ENCODE data around the gene SERPINB10.

The SERPINB10 gene

DNA sequence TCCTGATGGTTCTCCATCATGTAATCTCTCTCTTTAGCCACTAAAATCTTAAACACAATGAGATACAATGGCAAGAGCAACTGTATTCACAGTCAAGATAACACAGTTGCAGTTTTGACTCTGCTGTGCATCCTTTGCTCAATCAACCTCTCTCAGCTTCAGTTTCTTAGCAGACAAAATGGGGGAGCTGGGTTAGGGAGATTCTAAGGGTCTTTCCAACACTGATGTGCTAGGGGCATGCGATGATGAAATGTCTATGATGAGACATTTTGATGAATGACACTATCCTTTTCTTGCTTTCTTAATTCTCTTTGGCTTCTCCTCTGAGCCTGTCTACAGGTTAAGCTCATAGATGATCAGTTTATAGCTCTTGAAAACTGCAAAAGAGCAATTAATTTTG, 1.1 kb downstream of the SERPINB10 start:
- no peak for TF ChIP-seq ZNF70 (CRISPR knock-in tag; IDR thresholded peaks at IDR 0.05)
- TF ChIP-seq, protein P1, sequence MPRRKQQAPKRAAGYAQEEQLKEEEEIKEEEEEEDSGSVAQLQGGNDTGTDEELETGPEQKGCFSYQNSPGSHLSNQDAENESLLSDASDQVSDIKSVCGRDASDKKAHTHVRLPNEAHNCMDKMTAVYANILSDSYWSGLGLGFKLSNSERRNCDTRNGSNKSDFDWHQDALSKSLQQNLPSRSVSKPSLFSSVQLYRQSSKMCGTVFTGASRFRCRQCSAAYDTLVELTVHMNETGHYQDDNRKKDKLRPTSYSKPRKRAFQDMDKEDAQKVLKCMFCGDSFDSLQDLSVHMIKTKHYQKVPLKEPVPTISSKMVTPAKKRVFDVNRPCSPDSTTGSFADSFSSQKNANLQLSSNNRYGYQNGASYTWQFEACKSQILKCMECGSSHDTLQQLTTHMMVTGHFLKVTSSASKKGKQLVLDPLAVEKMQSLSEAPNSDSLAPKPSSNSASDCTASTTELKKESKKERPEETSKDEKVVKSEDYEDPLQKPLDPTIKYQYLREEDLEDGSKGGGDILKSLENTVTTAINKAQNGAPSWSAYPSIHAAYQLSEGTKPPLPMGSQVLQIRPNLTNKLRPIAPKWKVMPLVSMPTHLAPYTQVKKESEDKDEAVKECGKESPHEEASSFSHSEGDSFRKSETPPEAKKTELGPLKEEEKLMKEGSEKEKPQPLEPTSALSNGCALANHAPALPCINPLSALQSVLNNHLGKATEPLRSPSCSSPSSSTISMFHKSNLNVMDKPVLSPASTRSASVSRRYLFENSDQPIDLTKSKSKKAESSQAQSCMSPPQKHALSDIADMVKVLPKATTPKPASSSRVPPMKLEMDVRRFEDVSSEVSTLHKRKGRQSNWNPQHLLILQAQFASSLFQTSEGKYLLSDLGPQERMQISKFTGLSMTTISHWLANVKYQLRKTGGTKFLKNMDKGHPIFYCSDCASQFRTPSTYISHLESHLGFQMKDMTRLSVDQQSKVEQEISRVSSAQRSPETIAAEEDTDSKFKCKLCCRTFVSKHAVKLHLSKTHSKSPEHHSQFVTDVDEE (CRISPR knock-in tag; IDR thresholded peaks at IDR 0.05), result no peak
- no peak for TF ChIP-seq ISL1 (CRISPR knock-in tag; IDR thresholded peaks at IDR 0.05)
- no peak for TF ChIP-seq TOX (CRISPR knock-in tag; IDR thresholded peaks at IDR 0.05; ENCODE audit: borderline replicate concordance)
- no peak for TF ChIP-seq ARNTL (CRISPR knock-in tag; IDR thresholded peaks at IDR 0.05; ENCODE audit: borderline replicate concordance, low read depth)
- no peak for TF ChIP-seq ZNF565 (CRISPR knock-in tag; conservative IDR thresholded peaks at IDR 0.05; ENCODE audit: low read depth)
- no peak for TF ChIP-seq OSR1 (CRISPR knock-in tag; IDR thresholded peaks at IDR 0.05)
- TF ChIP-seq RARB (CRISPR knock-in tag; IDR thresholded peaks at IDR 0.05), result no peak
- TF ChIP-seq ZC3H10 (CRISPR knock-in tag; IDR thresholded peaks at IDR 0.05), result no peak
- no peak for TF ChIP-seq SNAI2 (CRISPR knock-in tag; IDR thresholded peaks at IDR 0.05)
- no peak for TF ChIP-seq GLIS3 (CRISPR knock-in tag; IDR thresholded peaks at IDR 0.05)
- no peak for TF ChIP-seq ESRRG (CRISPR knock-in tag; IDR thresholded peaks at IDR 0.05)
- no peak for TF ChIP-seq ZFP3 (CRISPR knock-in tag; IDR thresholded peaks at IDR 0.05)
- TF ChIP-seq, protein P2, sequence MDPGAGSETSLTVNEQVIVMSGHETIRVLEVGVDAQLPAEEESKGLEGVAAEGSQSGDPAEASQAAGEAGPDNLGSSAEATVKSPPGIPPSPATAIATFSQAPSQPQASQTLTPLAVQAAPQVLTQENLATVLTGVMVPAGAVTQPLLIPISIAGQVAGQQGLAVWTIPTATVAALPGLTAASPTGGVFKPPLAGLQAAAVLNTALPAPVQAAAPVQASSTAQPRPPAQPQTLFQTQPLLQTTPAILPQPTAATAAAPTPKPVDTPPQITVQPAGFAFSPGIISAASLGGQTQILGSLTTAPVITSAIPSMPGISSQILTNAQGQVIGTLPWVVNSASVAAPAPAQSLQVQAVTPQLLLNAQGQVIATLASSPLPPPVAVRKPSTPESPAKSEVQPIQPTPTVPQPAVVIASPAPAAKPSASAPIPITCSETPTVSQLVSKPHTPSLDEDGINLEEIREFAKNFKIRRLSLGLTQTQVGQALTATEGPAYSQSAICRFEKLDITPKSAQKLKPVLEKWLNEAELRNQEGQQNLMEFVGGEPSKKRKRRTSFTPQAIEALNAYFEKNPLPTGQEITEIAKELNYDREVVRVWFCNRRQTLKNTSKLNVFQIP (CRISPR knock-in tag; IDR thresholded peaks at IDR 0.05; ENCODE audit: borderline replicate concordance, low read depth), result no peak
- TF ChIP-seq, protein P3, sequence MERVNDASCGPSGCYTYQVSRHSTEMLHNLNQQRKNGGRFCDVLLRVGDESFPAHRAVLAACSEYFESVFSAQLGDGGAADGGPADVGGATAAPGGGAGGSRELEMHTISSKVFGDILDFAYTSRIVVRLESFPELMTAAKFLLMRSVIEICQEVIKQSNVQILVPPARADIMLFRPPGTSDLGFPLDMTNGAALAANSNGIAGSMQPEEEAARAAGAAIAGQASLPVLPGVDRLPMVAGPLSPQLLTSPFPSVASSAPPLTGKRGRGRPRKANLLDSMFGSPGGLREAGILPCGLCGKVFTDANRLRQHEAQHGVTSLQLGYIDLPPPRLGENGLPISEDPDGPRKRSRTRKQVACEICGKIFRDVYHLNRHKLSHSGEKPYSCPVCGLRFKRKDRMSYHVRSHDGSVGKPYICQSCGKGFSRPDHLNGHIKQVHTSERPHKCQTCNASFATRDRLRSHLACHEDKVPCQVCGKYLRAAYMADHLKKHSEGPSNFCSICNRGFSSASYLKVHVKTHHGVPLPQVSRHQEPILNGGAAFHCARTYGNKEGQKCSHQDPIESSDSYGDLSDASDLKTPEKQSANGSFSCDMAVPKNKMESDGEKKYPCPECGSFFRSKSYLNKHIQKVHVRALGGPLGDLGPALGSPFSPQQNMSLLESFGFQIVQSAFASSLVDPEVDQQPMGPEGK (CRISPR knock-in tag; IDR thresholded peaks at IDR 0.05; ENCODE audit: borderline replicate concordance), result no peak
- no peak for ATAC-seq

DNA sequence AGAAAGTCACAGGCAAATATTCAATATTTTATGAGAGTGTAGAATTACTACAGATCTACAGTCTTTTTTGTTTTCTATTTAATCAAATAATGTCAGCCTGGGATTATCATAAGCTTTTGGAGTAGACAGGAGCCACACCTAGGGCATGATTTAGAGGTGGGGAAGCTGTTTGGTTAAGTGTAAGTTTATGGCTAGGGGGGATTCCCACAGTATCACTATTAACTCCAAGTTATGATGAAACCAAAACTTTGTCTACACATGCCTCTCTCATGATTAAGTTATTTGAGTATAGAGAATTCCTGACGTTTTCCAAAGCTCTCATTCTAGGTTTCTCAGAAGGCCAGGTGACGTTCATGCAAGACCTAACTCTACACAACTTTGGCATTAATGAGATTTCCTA, 2.1 kb downstream of the SERPINB10 start:
- TF ChIP-seq RARB (CRISPR knock-in tag; IDR thresholded peaks at IDR 0.05) (no peak), ZNF8 (CRISPR knock-in tag; IDR thresholded peaks at IDR 0.05) (no peak), OSR1 (CRISPR knock-in tag; IDR thresholded peaks at IDR 0.05) (no peak), TCF4 (CRISPR knock-in tag; IDR thresholded peaks at IDR 0.05; ENCODE audit: borderline replicate concordance) (no peak), ZFP3 (CRISPR knock-in tag; IDR thresholded peaks at IDR 0.05) (no peak), ISL1 (CRISPR knock-in tag; IDR thresholded peaks at IDR 0.05) (no peak)
- no peak for ATAC-seq

DNA sequence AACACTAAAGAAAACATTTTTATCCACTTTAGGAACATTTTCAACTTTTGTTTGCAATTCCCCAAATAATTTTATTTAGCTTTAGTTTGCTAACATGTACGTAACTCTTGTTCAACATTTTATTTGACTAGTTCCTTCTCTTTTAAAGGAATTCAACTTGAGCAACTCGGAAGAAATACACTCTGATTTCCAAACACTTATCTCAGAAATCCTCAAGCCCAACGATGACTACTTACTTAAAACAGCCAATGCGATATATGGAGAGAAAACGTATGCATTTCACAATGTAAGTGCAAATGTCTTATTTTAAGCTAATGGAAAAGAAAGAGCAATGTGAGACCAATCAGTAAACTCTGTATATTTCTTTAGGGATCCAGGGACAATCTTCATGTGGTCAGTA, 10.1 kb downstream of the SERPINB10 start:
- no peak for ATAC-seq
- TF ChIP-seq ARNTL (CRISPR knock-in tag; IDR thresholded peaks at IDR 0.05; ENCODE audit: borderline replicate concordance, low read depth) (no peak), TCF4 (CRISPR knock-in tag; IDR thresholded peaks at IDR 0.05; ENCODE audit: borderline replicate concordance) (no peak), SNAI2 (CRISPR knock-in tag; IDR thresholded peaks at IDR 0.05) (no peak), BACH2 (CRISPR knock-in tag; IDR thresholded peaks at IDR 0.05; ENCODE audit: borderline replicate concordance) (no peak)
- TF ChIP-seq, protein P1 (CRISPR knock-in tag; IDR thresholded peaks at IDR 0.05), result no peak
- TF ChIP-seq, protein P3 (CRISPR knock-in tag; IDR thresholded peaks at IDR 0.05; ENCODE audit: borderline replicate concordance), result no peak

All from SK-N-SH treated with all-trans-retinoic acid at 6 μM for 48 hours (cell line).